EL (cell line): ENCODE measurements around the gene HNRNPA3.
"Not testable (repeated sequence)": the region's sequence is repeated elsewhere in the genome, so short reads cannot be mapped to it uniquely, and the experiment has no call there.

Source experiments
- DNase-seq: peaks from one replicate; pipeline ENCODE4 v3.0.0-alpha.2; 2016

HNRNPA3 gene

DNA sequence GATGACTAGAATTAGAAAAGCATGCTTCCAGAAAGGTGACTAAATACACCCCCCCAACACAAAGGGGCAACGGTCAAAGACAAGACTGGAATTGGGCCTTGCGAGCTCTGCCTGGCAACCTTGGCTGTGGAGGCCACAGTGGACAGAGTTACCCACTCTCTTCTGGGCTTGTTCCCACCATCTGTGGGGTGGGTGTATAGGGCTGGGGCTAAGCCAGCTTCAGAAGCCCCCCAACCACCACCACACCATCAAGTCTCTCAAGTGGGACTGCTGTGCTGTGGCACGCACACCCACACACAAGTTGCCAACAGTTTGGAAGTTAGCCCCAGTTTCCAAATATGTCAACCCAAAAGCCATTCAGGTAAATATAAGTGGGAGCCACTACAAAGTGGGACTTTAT is 44.1 kb downstream of the HNRNPA3 start:
- DNase-seq = no peak

DNA sequence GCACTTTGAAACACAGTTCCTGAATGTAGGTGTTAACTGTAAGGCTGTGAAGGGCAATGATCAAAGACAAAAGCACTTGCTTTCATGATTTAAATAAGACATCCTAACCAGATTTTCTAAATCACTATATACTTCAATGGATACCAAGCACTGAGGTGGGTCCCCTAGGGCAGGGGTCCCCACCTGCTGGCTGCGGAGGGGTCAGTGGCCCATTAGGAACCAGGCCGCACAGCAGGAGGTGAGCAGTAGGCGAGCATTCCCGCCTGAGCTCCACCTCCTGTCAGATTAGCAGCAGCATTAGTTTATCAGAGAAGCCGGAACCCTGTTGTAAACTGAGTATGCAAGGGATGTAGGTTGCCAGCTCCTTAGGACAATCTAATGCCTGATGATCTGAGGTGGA is 44.9 kb downstream of the HNRNPA3 start:
- no peak for DNase-seq

DNA sequence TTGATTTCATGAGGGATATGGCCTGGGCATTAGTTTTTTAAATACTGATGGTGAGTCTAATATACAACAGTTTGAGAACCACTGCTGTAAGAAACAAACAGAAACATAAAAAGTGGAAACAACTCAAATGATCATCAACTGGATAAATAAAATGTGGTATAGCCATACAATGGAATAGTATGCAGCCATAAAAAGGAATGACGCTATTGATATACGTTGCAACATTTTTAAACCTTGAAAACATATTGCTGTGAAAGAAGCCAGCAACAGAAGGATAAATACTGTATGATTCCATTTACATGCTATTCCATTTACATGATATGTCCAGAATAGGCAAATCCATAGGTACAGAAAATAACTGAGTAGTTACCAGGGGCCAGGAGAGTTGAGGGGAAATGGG is 45.5 kb downstream of the HNRNPA3 start:
- no peak for DNase-seq

DNA sequence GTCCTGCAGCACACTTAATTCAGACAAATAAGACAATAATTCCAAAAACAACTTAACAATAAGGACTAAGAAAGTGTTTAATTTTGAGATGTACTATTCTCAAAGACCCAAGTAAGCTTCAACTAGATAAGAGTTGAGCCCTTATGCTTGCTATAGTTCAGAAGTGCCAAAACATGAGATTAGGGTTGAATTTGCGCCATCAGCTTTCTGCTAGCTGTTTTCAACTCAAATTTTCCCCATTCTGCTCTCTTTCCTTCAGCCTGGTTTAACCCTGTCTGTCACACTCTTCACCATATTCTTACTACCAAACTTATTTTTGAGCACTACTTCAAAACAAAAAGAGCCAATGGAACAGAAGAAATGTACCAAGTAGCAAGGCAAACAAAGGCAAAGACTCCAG is 47.8 kb downstream of the HNRNPA3 start:
- DNase-seq = no peak

DNA sequence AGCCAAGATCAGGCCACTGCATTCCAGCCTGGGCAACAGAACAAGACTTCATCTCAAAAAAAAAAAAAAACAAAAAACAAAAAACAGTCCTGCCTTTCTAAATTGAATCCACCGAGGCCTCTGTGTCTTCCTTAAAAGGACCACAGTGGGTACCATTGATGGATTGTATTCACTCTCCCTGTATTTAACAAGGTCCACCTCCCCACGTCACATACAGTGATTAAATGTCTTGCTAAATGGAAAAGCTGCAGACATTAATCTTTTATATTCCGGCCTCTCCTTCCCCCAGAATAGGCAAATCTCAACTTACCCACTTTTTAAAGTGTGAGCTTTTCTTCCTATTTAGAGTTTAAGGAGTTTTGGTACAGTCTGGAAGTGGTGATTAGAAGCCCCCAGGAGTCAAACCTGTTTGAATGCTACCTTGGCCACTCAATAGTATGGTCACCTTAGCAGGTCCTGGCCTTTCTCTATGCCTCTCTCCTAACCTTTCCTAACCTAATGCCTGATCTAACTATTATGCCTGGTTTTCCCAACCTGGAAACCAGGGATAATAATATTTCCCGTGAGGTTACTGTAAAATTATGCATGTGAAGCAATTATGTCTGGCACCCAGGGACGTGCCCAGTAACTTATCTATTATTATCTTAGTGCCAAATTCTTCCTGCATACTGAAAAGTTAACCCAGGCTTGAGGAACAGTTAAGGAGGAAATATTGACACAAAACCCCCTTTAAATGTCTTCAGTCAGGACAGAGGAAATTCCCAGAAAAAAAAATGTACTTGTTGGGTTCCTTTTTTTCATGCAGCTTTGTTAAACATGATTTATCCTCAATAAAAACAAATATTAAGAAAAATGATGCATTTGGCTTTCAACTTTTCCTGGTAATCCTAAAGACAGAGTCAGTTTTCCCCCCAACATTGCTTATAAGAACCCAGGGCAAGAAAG is 48.8 kb downstream of the HNRNPA3 start:
- DNase-seq = no peak

DNA sequence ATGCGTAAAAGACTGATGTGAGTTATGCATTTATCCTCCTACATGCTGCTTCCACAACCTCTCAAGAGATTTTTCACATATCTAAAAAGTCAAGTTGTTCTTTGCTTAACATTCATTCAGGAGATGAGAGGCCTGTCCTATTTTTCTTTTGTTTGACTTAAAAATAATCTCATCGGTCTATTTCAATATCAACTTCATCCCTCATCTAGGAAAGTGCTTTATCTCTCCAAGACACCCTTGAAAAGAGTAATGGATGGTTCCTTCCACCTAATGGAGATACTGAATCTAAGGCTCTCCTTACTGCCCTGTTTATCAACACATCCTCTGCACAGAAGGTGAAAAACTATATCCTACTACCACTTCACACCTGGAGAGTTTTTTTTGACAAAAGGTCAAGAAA is 49.5 kb downstream of the HNRNPA3 start:
- no peak for DNase-seq

DNA sequence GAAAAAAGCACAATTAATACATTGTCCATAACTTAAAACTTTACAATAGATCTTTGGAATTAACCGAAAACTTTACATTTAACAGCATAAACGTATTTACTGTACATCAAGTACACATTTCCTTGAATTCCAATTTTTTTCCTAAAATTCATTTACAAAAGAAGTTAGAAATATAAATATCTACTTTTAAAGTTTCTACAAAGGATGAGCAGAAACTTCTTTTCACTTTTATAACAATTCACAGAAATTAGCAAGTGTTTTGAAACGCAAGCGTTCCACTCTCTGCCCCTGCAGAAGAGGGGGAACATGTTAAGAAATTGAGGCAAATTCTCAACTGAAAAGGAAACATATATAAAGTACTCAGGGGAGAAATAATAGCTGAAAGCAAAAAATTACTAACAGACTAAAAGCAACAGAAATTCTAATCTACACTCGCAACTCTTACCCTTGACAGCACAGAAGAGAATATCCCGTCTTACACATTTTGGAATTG is 50.4 kb downstream of the HNRNPA3 start:
- DNase-seq = no peak

DNA sequence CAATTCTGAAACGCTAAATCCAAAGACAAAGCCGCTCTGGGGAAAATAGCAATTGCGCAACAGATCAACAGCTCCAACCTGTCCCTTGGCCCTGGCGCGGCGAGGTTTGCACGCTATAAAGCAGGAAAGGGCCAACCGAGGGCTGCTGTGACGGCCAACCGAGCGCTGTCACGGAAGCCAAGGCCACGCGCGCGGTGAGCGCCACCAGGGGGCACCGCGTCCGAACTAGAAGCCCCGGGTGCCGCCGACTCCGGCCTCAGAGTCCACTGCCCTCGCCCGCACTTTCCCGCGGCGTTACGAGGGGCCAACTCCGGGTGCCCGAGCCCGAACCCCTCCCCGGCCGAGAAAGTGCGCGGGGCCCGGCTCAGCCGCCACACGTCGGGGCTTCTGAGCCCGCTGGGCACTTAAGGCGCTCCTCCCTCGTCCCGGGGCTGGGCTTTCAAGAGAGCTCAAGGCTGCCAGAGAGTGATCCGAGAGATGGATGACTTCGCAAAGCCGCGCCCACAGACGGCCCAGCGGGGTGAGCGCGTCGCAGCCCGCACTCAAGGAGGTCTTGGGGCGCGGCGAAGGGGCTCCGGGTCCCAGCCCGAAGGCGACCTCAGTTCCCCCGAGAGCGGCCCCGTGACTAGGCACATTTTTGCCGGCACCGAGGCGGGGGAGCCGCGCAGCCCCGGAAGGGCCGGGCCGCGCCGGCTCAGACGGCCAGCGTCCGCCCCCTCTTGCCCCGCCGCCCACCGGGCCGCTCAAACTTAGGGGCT is 51.0 kb downstream of the HNRNPA3 start:
- peak; percentile 97 for DNase-seq

DNA sequence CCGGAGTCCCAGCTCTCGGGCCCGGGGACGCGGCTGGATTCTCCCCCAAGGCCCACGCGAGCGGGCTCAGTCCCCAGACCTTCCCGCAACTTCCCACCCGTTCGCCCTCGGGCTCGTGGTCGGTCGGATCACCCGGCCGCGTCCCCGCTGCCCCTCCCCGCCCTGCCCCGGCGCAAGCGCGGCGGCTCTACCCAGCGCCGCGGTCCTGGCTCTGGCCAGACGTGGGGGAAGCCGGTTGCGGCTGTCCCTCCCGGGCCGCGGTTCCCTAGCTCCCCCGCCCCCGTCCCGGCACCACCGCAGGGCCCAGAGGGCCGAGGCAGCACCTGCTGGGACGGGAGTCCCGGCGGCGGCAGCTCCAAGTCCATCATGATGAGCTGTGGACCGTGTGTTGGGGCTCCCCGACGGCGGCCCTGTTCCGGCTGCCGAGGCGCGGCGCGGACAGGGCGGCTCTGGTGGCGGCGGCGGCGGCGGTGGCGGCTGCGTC is 51.7 kb downstream of the HNRNPA3 start:
- no peak for DNase-seq

DNA sequence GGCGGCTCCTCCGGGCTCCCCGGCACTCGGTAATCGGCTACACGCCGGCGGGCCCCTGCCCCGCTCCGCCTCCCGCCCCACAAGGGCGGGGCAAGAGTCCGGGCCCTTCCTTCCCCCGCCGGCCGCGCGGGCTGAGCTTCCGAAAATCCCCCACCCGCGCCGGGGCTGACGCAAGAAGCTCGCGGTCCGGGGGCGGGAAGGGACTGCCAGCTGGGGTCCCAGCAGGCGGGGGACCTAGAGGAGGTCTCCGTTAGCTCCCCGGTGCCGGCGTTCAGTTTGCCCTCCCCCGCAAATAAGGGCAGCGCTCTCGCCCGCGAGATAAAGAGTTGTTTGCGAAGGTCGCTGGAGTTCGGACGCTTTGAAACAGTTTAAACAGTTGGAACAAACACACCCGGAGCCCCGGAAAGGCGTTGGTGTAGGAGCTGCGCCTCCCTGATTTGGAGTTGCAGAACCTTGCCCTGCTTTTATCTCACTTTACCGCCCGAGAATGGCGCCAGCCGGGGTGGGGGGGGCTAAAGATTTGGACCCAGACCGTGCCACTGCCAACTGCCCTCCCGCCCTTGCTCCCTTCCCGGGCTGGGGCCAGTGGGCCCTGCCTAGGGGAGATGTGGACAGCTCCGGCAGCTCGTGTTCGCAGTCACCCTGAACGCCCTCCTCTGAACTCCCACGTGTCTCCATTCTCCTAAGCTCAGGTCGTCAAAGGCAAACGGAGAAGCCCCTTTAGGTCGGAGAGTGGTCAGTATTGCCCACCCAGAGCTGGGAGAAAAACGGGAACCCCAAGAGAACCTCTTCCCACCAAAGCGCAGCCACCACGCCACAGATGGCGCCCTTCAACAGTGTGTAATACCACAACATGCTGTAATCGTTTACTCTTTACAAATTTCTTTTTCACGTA is 52.3 kb downstream of the HNRNPA3 start, which contains the start of gene NFE2L2:
Gene NFE2L2 (minus strand): TSS at position 35 of the 895 bp plus-strand sequence. CDS start 151 bp downstream, outside the sequence.
- peak; percentile 89 for DNase-seq

DNA sequence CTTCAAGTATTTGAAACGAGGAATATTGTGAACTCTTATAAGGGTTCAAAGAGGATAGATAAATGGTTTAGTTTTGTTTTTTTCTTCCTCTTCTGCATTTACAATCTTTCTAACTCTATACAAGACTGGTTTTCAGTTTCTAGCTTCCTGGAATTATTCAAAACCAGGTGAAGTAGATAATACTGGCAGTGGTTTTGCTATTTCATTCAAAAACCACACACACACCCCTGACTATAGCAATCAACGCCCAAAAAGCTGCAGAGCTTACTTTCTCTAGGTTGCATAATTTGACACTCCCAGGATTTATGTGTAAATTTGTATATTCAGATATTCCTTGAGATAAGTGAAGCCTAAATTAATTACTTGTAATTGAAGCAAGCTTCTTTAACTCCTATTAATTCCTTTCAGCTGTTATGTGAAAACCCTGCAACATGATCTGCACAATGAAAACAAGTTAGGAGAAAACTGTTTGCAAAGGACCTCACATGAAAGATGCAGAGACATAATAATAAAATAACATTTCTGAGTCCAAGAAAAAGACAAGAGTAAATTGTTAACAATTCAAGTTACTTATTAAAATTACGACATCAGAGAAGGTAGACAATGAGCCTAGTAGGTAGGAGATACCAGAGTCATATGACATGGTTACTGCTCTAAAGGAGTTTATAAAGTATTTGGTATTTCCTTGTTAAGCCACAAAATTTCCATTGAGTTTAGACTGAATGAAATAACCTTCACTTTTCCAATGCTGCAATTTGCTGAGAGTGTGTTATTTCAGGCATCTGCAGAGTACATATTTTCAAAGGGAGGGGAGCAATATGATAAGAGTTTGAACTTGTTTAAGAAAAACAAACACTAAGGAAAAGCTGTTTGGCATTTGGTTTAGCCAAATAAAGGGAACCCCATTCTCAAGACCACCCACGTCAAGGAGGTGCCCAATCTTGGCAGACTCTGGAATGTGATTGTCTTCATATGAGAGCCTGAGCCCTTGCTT is 53.5 kb downstream of the HNRNPA3 start:
- DNase-seq = peak; percentile 40

DNA sequence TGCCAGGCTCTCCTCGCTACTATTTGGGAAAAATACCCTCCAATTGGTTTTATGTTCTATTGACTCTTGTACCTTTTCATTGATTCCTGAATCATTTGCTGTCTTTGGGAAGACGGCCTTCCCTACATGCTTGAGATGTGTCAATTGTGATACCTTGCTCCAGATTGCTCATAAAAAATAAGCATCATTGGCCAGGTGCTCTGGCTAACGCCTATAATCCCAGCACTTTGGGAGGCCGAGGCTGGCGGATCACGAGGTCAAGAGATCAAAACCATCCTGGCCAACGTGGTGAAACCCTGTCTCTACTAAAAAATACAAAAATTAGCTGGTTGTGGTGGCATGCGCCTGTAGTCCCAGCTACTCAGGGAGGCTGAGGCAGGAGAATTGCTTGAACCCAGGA is 54.4 kb downstream of the HNRNPA3 start:
- DNase-seq = not testable (repeated sequence)

DNA sequence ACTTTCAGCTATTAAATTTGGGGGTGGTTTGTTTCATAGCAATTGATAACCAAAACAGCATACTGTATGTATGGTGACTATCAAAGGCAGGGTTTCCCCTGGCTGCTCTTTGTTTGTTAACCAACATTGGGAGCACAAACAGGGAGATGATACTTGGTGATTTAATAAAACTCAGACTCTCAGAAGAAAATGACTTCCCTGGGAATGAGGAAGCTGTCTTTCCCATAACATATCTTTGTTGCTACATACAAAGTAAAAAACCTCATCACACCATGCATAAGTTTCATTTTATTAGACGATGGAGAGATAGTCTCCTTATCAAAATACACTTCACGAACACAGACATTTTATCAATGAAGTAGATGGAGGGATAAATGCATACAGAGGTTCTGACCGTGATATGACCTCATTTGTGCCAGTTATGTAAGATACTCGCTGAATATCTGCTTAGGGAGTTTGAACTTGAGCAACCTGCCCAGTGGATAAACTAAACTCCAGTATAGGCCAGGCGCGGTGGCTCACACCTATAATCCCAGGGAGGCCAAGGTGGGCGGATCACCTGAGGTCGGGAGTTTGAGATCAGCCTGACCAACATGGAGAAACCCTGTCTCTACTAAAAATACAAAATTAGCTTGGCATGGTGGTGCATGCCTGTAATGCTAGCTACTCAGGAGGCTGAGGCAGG is 55.7 kb downstream of the HNRNPA3 start:
- DNase-seq = no peak

DNA sequence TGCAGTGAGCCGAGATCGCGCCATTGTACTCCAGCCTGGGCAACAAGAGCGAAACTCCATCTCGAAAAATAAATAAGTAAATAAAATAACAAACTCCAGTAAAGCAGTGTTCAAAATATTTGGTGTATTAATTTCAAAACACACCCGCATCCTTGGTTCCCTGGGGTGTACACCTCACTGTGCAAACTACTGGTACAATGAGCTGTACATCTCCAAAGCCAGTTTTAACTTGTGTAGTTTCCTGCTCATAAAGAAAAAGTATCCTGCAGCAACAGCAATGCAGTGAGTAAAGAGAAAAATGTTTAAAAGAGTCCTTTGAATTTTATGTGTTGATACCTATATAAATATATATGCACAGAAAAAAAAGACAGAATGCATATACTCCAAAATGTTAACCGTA is 56.3 kb downstream of the HNRNPA3 start:
- DNase-seq = no peak

DNA sequence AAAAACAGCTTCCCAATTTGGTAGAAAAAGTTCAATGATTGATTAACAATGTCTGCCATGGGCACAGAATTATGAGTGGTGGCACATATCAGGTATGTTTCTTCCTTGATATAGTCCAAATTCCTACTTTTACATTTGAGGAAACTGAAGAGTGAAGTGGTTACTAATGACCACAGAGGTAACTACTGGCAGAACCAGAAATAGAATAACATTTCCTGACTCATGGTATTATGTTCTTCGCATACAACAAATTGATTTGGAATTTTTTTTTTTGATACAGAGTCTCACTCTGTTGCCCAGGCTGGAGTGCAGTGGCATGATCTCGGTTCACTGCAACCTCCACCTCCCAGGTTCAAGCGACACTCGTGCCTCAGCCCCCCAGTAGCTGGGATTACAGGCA is 57.9 kb downstream of the HNRNPA3 start:
- DNase-seq = no peak

DNA sequence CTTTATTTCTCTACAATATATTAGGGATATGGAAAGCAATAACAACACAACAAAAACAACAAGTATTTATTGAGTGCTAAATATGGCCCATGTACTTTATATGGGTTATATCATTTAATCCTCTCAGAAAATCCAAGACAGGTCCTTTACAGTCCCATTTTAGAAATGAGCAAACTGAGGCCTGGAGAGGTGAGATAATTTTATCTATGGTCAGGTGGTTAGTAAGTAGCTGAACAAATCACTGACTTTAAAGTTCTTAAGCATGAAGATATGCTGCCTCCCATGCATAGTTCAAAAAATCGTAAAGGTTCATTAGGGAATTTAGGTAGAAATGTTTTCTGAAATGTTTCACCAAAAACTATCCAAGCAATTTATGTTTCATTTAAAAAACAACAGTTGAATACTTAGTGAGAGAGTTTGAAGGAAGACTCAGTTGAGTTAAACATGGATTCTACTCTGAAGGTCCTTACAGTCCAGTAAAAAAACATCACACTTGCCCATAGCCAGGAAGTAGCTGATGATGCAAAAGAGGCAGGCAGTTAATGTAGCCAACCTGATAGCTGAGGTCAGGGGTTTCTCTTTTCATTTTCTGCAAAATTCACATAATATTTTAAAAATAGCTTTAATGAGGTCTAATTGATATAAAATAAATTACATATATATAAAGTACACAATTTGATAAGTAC is 59.5 kb downstream of the HNRNPA3 start:
- no peak for DNase-seq

DNA sequence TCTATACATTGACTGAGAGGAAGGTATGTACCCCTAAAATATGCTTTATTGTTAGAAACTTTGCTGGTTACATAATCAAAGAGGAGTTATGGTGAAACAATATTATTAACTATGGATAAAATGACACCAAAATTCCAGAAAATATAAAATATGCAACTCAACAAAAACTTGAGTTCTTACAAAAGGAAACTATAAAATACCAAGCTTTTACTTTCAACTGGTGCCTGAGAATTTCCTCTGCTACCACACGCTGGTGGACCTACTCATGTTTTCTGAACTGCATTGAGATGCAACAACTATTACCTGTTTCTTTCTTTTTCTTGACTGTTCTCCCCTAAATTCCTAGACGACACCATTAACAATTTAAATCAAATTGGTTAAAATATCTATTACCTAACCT is 60.2 kb downstream of the HNRNPA3 start:
- no peak for DNase-seq

DNA sequence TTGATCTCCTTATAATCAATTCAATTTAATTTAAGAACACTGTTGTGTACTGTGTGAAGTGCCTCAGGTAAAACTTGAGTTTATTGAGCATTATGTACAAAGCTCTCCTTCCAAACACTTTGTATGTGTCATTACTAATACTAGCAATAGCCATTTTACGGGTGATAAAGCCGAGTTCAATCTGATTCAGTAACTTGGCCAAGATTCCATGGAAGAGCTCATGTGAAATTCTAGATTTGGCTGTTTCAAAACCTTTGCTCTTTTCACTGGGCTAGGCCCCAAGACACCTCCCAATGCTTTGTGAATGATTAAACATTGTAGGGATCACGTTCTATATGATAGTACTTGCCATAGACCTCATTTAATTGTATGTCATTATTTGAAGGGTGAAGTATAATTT is 60.8 kb downstream of the HNRNPA3 start:
- no peak for DNase-seq
